Calu3 (cell line): ENCODE data around the gene FMNL3. TPM values are rescaled to one million over a fixed set of nuclear protein-coding genes. Genes with fewer than 3 reads are reported as not detected.

ENCODE experiments used
- Bru-seq: library from RNA; stranded (reverse); fragments of 400-500 nt; gene quantifications from one replicate; lab custom pipeline; 2021; lab: Mats Ljungman, UMichigan
- BruChase-seq, 2 experiments: library from RNA; stranded (reverse); fragments of 400-500 nt; gene quantifications; one replicate each; lab custom pipeline; 2021; lab: Mats Ljungman, UMichigan
- BruUV-seq: library from RNA; stranded (reverse); fragments of 400-500 nt; replicated peaks from 2 replicates; lab custom pipeline; 2021; lab: Mats Ljungman, UMichigan
- CTCF ChIA-PET: fragments of 300-600 bp; sonication (Branson Sonifier 250); formaldehyde crosslinking; loops from one replicate; lab custom pipeline; 2022; ENCODE audit warnings: antibody characterized with exemption; lab: Charles Lee
- DNase-seq: peaks from one replicate; pipeline ENCODE4 v3.0.0; 2022
- H3K27ac Mint-ChIP-seq: one replicate; pipeline ENCODE4 v1.8.0; 2022; ENCODE audit warnings: mixed read lengths; ENCODE audit not compliant: unreplicated experiment
- H3K27me3 Mint-ChIP-seq: one replicate; pipeline ENCODE4 v1.8.0; 2022; ENCODE audit warnings: mixed read lengths; ENCODE audit not compliant: unreplicated experiment
- H3K36me3 Mint-ChIP-seq: one replicate; pipeline ENCODE4 v1.8.0; 2022; ENCODE audit warnings: mild to moderate bottlenecking, moderate library complexity, mixed read lengths; ENCODE audit not compliant: insufficient read depth, unreplicated experiment
- H3K4me1 Mint-ChIP-seq: one replicate; pipeline ENCODE4 v1.8.0; 2022; ENCODE audit warnings: mild to moderate bottlenecking, low read depth, mixed read lengths; ENCODE audit not compliant: unreplicated experiment
- H3K4me3 Mint-ChIP-seq: one replicate; pipeline ENCODE4 v1.8.0; 2022; ENCODE audit warnings: mild to moderate bottlenecking, low read depth, moderate library complexity, mixed read lengths; ENCODE audit not compliant: unreplicated experiment
- H3K9me3 Mint-ChIP-seq: one replicate; pipeline ENCODE4 v1.8.0; 2022; ENCODE audit warnings: low read depth, mixed read lengths; ENCODE audit not compliant: unreplicated experiment
- intact Hi-C: fragments of 100-400 bp; cut with micrococcal nuclease; formaldehyde crosslinking; loops from one replicate; pipeline ENCODE4 v1.10.0; 2022; ENCODE audit not compliant: unreplicated experiment
- long read RNA-seq: library from polyadenylated mRNA; stranded (forward); transcript quantifications from one replicate; pipeline ENCODE4 v2.0.0, GENCODE V29; 2022
- total RNA-seq: library from RNA; stranded (reverse); gene quantifications from 2 replicates; pipeline ENCODE4 v1.2.3, GENCODE V29; 2022
- TF ChIP-seq, protein P1 (sequence below): fragments of 200-600 bp; IDR thresholded peaks from one replicate; pipeline ENCODE4 v1.8.0; 2022; ENCODE audit warnings: antibody characterized with exemption; ENCODE audit not compliant: unreplicated experiment

Gene FMNL3
- 4.4 TPM in 2 replicates for total RNA-seq
- Bru-seq, nascent RNA: percentile 36 among the genes with signal in this experiment
- BruChase-seq, experiment 1, labeled RNA remaining after a 6-hour chase: percentile 43 among the genes with signal in this experiment
- BruChase-seq, experiment 2, labeled RNA remaining after a 2-hour chase: percentile 43 among the genes with signal in this experiment
- long read RNA-seq, partial matches to known transcripts: 0 of 1 reads
- long read RNA-seq, other reads (novel, unspliced or antisense): 1 of 1 reads

DNA sequence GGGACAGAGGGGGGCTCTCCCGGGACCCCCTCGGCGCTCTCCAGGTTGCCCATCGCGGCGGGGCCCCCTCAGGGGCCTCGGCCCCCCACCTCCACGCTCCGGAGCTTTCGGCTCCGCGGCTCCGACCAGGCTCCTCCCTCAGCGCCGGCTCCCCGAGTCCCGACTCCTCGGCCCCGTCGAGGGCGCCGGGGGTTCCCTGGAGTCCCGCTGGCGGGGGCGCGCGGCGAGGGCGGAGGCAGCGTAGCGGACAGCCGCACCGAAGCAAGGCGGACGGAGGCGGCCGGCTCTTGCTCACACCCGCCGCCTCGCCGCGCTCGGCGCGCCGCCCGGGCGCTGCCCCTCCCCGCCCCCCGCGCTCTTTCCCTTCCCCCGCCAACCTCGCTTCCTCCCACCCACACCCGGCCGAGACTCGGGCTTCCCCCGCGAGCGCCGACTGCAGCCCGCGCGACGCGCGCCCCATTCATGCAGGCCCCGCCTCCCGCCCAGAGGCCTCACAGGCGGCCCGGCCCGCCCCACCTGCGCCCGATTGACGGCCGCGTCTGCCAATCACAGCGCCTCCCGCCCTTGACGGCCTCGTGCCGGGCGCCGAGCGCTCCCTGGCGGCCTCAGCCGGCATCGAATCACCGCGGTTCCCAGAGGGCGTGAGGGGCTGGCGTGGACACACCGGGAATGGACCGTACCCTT lies at the start of gene FMNL3:
TSS of gene FMNL3 (minus strand) at position 278 of the 684 bp plus-strand sequence. CDS start at position 53, 225 bp downstream.
- TF ChIP-seq, protein P1, sequence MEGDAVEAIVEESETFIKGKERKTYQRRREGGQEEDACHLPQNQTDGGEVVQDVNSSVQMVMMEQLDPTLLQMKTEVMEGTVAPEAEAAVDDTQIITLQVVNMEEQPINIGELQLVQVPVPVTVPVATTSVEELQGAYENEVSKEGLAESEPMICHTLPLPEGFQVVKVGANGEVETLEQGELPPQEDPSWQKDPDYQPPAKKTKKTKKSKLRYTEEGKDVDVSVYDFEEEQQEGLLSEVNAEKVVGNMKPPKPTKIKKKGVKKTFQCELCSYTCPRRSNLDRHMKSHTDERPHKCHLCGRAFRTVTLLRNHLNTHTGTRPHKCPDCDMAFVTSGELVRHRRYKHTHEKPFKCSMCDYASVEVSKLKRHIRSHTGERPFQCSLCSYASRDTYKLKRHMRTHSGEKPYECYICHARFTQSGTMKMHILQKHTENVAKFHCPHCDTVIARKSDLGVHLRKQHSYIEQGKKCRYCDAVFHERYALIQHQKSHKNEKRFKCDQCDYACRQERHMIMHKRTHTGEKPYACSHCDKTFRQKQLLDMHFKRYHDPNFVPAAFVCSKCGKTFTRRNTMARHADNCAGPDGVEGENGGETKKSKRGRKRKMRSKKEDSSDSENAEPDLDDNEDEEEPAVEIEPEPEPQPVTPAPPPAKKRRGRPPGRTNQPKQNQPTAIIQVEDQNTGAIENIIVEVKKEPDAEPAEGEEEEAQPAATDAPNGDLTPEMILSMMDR: peak; percentile 83
- intact Hi-C loops: loop anchor here (5.0 kb wide), 1 partner anchor 65 kb away; no protein-coding TSS in a partner anchor
- Mint-ChIP-seq H3K9me3 (no peaks in the 10 kb centered on the region), H3K27ac (peak within 1 kb of the TSS; percentile 16), H3K4me1 (peaks cover 8% of the 10 kb centered on the region), H3K36me3 (peaks cover 13% of the 10 kb centered on the region), H3K27me3 (peaks cover 53% of the 10 kb centered on the region), H3K4me3 (peak within 1 kb of the TSS; percentile 38)
- no TSS peak for BruUV-seq
- CTCF ChIA-PET: no interaction called here
- DNase-seq: peak; percentile 95

DNA sequence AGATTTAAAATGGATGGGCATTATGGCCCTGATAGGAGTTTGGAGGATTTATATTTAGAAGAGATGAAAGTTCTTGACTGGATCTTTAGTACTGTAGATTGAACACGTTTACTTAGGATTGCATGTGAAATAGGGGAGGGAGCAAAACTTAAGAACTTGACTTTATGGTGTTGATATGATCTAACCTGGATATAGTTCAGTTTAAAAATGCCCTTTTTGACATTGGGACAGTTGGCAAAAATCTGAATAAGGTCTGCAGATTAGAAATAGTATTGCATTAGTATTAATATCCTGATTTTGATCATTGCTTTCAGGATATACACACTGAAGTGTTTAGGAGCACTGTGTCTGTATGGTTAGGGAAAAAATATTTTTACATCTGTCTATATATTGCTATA lies 43.8 kb upstream of the FMNL3 start:
- no peak for DNase-seq
- Mint-ChIP-seq H3K9me3 (no peaks in the 10 kb centered on the region), H3K27me3 (no peaks in the 10 kb centered on the region), H3K4me3 (peak overlapping the region; percentile 19), H3K4me1 (peaks cover 12% of the 10 kb centered on the region), H3K36me3 (peaks cover 50% of the 10 kb centered on the region), H3K27ac (peak overlapping the region; percentile 89)
- intact Hi-C loops: no loop called here
- TF ChIP-seq, protein P1: no peak
- no TSS peak for BruUV-seq
- CTCF ChIA-PET: interaction anchor here (0.6 kb wide), 1 partner anchor 286 kb away, joined by 3 read pairs; no protein-coding TSS in a partner anchor

DNA sequence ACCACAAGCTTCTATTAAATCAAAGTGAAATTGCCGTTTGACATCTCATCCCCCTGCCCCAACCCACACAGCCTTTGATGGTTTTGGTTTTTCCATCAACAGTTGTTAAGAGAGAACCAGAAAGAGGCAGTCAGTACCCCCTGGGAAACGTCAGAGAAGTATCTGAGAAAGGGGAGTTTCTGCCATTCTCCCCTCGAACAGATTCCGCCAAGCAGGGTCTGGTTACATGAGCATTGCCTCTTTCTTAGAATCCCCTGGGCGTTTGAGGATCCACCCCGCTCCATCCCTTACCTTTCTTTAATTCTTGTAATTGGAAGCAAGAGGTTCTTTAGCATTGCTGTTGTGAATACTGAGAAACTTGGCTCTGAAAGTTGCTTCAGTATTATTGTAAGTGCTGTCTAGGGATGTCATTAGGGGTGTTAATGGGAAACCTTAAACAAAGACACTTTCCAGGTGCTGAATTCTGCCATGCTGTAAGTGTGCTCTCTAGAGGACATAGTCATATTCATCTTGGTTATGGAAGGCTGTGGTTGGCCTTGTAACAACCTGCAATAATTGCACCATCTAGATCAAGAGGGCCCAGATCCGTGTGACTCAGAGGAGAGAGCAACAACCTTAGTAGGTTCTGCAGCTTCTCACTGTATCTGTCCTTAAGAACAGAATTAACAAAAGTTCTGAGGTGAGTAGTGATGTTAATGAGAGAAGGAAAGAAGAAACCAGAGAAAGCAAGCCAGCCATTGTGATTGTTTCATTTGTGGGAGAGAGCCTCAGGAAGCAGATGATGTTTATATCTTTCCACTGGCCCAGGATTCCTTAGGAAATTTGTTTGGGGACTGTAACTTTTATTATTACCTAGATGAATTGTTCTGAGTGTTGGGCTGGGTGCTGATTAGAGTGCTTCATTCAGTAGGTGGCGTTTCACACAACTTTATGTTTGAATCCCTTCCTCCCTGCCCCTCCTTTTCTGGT lies 43.1 kb upstream of the FMNL3 start:
- BruUV-seq: no TSS peak
- H3K9me3 Mint-ChIP-seq: no peaks in the 10 kb centered on the region
- H3K27me3 Mint-ChIP-seq: no peaks in the 10 kb centered on the region
- H3K4me3 Mint-ChIP-seq: peak overlapping the region; percentile 19
- TF ChIP-seq, protein P1: no peak
- peaks cover 43% of the 10 kb centered on the region for H3K36me3 Mint-ChIP-seq
- peak overlapping the region; percentile 89 for H3K27ac Mint-ChIP-seq
- intact Hi-C loops: no loop called here
- no peak for DNase-seq
- CTCF ChIA-PET: no interaction called here
- H3K4me1 Mint-ChIP-seq: peaks cover 12% of the 10 kb centered on the region

GRCh38 chr12:49748800-49749199 lies 41.6 kb upstream of the FMNL3 start:
- CTCF ChIA-PET: no interaction called here
- no peak overlapping the region for H3K27ac Mint-ChIP-seq
- no peak overlapping the region for H3K4me3 Mint-ChIP-seq

More at GRCh38 chr12:49748800-49749199, 41.6 kb upstream of the FMNL3 start:
- no TSS peak for BruUV-seq
- TF ChIP-seq, protein P1: no peak
- H3K9me3 Mint-ChIP-seq: no peaks in the 10 kb centered on the region
- no peak for DNase-seq
- intact Hi-C loops: no loop called here
- H3K27me3 Mint-ChIP-seq: no peaks in the 10 kb centered on the region
- H3K4me1 Mint-ChIP-seq: peaks cover 22% of the 10 kb centered on the region
- peaks cover 36% of the 10 kb centered on the region for H3K36me3 Mint-ChIP-seq
